Ishikawa (cell line): ENCODE results near the gene GPX1.

ENCODE experiments used
- EP300 ChIP-seq: IDR thresholded peaks from 2 replicates; pipeline ENCODE4 v1.6.1; 2012; ENCODE audit warnings: borderline replicate concordance
- FOXM1 ChIP-seq: IDR thresholded peaks from 2 replicates; pipeline ENCODE4 v1.6.1; 2012; ENCODE audit warnings: low read depth, borderline replicate concordance
- MAX ChIP-seq: IDR thresholded peaks from 2 replicates; pipeline ENCODE4 v1.6.1; 2012
- TCF12 ChIP-seq: IDR thresholded peaks from 2 replicates; pipeline ENCODE4 v1.6.1; 2012; ENCODE audit warnings: low read depth
- TEAD4 ChIP-seq: IDR thresholded peaks from 2 replicates; pipeline ENCODE4 v1.6.1; 2012
- YY1 ChIP-seq: IDR thresholded peaks from 2 replicates; pipeline ENCODE4 v1.6.1; 2012; ENCODE audit warnings: low read depth

- no peak; the same call in 1 of the 2 replicates for TF ChIP-seq TEAD4
- no peak for TF ChIP-seq FOXM1
- peak; percentile 92 for TF ChIP-seq YY1
- TF ChIP-seq EP300 = no peak
- peak; percentile 75; the same call in 1 of the 2 replicates for TF ChIP-seq TCF12
- TF ChIP-seq MAX = peak; percentile 98
These were observed 18.0 kb downstream of the GPX1 start, which contains the start of gene USP4 for GRCh38 chr3:49339941-49340800.
